GM11168 (cell line): ENCODE results near the gene KCNG2.
"Not testable (repeated sequence)": the region's sequence is repeated elsewhere in the genome, so short reads cannot be mapped to it uniquely, and the experiment has no call there.

Source experiments
- in situ Hi-C: fragments of 300-500 bp; cut with MboI; formaldehyde crosslinking; loops from one replicate; pipeline ENCODE4 v1.12.0; 2022; ENCODE audit warnings: low sequenced_read_pairs; ENCODE audit not compliant: unreplicated experiment

KCNG2 gene, protein sequence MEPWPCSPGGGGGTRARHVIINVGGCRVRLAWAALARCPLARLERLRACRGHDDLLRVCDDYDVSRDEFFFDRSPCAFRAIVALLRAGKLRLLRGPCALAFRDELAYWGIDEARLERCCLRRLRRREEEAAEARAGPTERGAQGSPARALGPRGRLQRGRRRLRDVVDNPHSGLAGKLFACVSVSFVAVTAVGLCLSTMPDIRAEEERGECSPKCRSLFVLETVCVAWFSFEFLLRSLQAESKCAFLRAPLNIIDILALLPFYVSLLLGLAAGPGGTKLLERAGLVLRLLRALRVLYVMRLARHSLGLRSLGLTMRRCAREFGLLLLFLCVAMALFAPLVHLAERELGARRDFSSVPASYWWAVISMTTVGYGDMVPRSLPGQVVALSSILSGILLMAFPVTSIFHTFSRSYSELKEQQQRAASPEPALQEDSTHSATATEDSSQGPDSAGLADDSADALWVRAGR

DNA sequence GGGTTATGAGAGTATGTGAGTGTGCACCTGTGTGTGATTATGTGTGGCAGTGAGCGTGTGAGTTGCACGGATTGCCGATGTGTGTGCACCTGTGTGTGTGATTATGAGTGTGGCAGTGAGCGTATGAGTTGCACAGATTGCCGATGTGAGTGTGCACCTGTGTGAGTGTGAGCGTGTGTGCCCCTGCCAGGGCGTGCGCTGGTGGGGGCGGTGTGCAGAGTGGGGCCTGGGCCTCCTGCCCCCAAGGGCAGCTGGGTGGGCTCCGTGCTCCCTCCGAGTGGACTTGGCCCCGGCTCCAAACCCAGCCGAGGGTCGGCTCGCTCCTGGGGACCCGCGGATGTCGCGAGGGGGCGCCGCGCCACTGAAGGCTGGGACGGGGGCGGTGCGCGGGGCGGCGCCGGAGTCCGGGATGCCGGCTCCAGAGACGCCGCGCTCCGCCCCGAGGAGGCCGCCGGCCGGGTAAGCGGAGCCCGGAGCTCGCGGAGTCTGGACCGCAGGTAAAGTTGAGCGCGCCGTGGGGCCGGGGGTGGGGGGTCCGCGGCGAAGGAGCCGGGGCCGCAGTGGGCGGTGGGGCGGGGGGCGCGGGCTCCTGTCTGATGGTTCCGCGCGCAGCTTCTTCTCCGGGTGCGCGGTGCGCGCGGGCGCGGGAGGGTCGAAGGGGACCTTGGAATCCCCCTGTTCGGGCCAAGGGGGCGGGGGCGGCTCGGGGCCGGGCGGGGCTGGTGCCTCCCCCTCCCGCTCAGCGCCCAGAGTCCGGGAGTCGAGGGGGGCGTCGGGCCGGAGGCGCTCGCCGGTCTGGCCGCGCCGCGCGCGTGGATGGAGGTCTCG is at the start of gene KCNG2:
TSS of gene KCNG2 (plus strand) at position 421 of the 828 bp plus-strand sequence. CDS start 65,730 bp downstream, outside the sequence.
- in situ Hi-C loops = no loop called here

DNA sequence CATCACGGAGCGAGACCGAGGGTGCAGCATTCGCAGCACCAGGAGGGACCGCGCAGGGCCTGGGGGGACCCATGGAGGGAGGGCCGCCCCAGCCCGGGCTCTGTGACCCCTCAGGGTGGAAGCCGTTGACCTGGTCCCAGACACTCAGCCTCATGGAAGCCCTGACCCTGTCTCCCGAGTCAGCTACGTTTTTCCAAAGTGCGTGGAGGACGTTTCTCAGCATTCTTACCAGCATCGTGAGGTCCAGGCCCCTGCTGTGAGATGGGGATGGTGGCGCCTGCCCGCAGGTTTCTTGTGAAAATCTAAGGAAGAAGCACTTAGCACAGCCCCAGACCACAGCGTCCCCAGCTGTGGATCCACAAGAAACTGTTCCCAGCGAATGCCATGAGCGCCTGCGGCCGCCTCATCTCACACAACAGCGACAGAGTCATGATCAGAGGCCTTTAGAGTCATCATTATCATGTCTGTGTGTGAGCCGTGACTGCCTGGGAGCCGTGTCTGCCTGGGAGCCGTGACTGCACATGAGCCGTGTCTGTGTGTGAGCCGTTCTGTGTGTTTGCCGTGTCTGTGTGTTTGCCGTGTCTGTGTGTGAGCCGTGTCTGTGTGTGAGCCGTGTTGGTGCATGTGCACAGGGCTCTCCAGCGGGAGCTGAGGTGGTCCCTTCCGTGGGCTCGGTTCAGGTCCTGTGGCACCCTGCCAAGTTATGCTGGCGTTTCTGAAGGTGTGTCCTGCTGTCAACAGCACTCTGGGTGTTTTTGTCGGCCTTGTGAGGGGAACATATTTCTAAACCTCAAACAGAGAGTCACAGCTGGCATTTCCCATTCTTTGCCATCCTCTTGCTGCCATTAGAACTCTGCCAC is 49.2 kb upstream of the KCNG2 start:
- in situ Hi-C loops = no loop called here

DNA sequence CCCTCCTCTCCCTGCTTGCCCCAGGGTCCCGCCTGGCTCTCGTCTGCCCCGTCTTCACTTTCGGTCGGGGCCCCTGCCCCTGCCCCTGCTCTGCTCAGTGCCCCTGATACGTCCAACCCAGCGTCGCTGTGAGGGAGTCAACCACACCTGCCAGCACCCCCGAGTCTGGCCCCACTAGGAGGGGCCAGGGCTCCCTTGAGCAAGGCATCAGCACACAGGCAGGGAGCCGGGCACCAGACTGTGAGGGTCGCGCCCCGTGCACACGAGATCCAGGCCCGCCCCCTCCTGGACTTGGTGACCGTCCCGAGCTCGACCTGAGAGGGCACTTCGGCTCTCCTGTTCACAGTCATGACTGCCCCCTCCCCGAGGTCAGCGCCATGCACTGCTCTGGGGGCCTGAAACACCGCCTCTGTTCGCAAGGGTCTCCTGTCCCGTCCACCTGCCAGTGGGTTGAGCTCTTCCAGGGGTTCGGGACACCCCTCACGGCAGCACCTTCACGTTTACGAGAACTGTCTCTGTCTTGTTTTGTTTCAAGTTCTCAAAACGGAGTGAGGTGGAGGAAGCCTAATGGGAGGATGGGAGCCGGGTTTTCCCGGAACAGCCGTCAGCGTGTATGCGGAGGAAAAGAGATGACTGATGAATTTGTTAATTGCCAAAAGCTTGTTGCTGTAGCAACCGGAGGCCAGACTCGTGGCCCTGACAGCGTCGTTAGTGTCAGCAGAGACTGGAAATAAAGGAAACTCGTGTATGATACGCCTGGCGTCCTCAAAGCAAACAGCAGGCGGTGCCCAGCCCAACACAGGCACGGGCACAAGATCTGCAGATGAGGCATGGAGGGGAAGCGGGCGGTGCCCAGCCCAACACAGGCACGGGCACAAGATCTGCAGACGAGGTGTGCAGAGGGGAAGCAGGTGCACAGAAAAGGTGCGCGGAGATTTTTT is 48.2 kb upstream of the KCNG2 start:
- in situ Hi-C loops = no loop called here

DNA sequence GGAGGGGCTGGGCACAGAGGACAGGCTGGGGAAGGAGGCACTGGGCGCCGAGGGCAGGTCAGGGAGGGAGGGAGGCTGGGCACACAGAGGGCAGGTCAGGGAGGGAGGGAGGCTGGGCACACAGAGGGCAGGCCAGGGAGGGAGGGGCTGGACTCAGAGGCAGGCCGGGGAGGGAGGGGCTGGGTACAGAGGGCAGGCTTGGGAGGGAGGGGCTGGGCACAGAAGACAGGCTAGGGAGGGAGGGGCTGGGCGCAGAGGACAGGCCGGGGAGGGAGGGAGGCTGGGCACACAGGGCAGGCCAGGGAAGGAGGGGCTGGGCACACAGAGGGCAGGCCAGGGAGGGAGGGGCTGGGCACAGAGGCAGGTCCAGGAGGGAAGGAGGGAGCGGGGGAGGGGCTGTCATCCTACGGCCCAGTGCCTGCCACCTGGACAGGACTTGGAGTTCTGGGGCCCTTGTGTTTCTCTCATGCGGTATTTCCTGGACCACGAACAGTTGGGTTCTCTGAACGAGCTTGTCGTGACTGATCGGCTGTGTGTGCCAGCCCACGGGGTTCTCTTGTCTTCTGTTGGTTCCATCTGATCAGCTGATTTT is 46.7 kb upstream of the KCNG2 start:
- in situ Hi-C loops = no loop called here

DNA sequence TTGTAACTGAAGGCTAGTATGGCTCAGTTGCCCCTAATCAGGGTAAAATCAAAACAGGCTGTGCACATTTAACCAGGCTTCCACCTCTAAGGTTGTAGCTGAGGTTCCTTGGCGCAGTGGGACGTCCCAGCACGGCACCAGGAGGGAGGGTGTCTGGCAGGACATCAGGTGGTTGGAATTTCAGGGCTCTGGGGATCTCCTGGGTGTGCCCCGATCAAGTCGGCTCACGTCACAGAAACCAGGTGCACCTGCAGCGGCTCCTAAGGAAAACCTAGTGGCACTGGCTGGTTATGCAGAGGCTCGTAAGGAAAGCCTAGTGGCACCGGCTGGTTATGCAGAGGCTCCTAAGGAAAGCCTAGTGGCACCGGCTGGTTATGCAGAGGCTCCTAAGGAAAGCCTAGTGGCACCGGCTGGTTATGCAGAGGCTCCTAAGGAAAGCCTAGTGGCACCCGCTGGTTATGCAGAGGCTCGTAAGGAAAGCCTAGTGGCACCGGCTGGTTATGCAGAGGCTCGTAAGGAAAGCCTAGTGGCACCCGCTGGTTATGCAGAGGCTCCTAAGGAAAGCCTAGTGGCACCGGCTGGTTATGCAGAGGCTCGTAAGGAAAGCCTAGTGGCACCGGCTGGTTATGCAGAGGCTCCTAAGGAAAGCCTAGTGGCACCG is 45.7 kb upstream of the KCNG2 start:
- in situ Hi-C loops = not testable (repeated sequence)

DNA sequence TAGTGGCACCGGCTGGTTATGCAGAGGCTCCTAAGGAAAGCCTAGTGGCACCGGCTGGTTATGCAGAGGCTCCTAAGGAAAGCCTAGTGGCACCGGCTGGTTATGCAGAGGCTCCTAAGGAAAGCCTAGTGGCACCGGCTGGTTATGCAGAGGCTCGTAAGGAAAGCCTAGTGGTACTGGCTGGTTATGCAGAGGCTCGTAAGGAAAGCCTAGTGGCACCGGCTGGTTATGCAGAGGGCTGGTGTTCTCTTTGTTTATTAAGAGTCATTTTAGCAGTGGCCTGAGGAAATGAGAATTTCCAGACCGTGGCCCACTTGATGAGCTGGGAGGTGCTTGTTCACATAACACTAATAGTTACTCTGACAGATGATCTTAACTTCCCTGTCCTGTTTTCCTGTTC is 44.8 kb upstream of the KCNG2 start:
- in situ Hi-C loops = not testable (repeated sequence)

DNA sequence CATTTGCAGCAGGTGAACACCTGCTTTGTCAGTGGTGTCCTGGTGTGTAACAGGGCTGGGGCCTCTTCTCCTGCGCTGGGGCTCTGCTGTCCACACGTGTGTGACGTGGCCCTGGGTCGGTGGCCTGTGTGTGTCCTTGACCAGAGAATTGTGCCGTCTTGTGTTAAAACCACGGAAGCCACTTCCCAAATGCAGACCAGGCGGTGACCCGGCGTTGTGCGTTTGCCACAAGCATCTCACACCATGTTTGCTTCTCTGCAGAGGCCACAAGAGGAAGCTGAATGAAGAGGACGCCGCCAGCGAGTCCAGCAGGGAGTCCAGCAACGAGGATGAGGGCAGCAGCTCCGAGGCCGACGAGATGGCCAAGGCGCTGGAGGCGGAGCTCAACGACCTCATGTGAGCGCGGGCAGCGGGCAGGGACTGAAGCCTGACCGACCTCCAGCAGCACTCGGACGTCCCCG is 44.3 kb upstream of the KCNG2 start:
- in situ Hi-C loops = no loop called here

DNA sequence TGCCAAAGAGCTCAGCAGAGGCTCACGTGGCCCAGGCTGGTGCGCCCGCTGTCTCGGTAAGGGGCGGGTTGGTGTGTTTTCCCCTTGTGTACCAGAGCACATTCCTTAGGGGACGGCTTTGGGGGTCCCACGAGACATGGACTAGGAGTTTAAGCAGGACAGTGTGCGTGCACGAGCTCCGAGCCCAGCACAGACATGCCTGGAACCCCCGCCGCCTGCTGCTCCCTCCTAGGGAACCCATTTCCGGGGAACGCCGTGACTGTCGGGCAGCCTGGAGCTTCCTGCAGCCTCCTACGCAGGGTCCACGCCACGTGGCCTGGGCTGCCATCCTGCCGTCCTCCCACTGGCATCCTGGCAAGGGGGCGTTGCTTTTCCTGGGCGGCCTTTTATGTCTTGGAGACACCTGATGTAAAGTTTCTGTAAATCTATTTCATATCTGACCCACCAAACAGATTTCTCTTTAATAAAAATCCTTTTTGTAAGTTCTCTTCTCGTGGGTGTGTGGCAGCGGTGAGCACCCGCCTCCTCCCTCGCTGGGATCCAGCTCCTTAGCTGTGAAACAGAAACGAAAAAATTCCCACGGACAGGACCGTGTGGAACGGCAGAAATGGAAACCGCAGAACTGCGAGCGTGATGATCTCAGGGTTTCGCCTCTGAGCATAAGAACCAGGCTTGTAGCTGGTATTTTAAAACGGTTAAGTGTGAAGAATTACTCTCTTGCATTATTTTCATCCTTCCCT is 43.5 kb upstream of the KCNG2 start:
- in situ Hi-C loops = no loop called here

DNA sequence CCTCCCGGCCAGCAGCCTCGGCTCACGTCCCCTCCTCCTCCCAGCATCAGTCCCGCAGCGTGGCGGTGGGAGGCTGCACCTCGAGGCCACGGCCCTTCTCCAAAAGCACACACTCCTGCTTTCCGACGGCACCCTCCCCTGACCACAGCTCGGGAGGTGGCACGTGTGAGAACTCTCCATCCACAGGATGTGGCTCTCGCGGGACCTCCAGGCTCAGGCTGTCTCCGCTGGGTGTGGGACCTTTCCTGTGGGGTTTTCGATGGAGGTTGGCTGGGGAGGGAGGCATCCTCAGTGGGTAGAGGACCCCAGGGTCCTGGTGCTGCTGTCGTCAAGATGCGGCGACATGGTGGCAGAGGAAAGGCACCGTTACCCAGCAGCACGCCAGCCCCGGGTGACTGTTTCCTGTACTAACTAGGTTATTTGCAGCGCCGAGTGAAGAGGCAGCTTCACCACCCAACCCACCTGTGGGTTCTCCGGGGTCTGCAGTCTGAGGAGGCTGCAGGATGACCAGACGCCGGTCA is 42.8 kb upstream of the KCNG2 start:
- in situ Hi-C loops = no loop called here

DNA sequence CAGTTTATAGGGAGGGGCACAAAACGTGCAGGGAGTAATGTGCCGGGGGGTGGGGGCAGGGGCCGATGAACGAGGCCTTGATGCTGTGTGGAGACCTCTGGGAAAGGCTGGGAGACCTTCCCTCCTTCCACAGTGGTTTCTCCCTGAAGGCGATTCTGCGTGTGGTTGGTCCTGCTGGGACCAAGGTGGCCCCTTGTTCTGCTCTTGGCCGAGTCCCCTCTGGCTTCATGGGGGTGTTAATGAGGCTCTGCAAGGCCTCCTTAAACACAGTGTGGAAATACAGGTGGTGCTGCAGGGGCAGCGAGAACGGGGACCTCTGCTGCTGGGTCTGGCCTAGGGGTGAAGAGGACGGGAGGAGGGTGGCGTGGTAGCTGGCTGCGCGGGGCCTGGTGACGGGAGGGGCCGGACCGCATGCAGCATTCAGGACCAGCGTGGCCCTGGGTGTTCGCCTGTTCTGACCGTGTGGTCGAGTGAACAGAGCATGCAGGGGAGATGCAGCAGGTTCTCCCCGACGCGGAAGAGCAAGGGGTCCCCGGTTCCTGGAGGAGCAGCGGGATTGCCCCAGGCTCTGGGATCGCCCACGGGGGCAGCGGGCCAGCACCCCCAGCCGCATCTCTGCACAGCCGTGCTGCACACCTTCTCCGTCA is 42.1 kb upstream of the KCNG2 start:
- in situ Hi-C loops = no loop called here

DNA sequence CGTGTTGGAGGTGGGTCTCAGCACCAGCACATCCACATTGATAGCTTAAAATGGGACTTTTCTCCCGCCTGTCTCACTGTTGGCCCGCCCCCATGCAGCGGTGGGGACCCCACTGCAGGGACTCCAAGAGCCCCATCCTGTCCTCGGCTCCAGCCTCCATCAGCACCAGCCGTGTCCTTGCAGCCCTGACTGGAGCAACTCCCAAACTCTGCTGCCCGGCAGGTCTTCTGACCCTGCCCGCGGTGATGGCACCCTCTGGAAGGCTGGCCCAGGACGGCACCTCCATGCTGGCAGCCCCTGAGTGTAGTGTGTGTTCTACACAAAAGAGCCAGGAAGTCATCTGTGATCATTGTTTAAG is 41.6 kb upstream of the KCNG2 start:
- in situ Hi-C loops = no loop called here

DNA sequence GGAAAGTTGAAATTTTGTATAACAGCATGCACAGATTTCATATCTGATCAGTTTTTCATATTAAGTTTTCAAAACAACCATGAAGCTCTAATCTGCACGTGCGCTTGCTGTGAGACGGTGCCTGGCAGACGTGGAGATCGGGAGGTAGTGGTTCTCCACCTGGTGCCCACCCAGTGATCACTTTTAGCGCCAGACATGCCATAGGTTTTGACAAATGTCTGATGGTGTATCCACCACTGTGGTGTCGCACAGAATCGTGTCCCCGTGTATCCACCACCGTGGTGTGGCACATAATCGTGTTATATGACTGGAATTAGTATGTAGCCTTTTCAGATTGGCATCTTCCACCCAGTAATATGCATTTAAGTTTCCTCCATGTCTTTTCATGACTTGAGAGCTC is 40.9 kb upstream of the KCNG2 start:
- in situ Hi-C loops = no loop called here

DNA sequence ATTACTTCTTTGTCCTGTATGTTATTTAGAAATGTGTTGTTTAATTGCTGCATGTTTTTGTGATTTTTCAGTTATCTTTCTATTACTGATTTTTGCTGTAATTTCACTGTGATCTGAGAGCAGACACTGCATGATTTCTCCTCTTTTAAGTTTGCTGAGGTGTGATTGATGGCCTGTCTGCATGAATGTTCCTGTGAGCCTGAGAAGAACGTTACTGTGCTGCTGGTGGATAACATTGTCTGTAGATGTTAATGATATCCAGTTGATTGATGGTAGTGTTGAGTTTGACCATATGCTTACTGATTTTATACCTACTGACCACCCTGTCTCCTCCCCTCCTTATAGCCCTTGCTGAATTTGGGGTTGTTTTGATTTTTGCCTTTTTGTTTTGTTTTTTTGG is 37.4 kb upstream of the KCNG2 start:
- in situ Hi-C loops = no loop called here

DNA sequence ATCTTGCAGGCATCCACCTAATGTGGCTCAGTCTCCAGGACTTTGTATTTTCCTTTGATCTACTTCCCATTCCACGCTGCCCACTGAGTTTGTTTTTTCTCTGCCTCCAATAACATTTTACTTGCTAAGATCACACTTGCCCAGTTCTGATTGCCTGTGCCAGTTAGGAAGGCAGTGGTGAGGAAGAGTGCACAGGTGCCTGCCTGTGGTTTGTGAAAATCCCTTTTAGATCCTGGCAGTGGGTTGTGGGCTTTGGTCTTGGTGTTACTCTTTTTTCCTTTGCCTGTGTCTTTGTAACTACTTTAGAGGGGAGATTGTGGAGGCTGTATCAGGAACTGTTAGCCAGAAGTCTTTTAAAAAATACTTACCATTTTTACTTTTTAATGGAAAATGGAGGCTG is 36.9 kb upstream of the KCNG2 start:
- in situ Hi-C loops = no loop called here

DNA sequence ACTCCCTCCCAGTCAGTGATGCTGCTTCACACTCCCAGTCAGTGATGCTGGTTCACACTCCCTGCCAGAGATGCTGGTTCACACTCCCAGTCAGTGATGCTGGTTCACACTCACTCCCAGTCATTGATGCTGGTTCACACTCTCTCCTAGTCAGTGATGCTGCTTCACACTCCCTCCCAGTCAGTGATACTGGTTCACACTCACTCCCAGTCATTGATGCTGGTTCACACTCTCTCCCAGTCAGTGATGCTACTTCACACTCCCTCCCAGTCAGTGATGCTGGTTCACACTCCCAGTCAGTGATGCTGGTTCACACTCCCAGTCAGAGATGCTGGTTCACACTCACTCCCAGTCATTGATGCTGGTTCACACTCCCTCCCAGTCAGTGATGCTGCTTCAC is 34.3 kb upstream of the KCNG2 start:
- in situ Hi-C loops = no loop called here

DNA sequence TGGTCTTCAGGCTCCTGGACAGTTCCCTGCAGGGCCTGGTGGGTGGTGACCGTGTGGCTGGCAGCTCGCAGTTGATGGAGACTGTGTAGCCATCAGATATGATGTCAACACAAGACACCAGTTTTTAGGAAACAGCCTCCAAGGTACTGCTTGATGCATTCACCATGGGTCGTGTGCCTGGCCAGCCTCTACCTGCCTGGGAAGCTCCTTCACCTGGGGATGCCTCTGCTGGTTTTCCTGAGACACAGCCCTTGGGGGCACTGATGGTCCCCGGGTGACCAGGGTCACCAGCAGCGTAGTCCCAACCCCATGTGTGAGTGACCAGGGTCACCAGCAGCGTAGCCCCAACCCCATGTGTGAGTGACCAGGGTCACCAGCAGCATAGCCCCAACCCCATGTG is 33.6 kb upstream of the KCNG2 start:
- in situ Hi-C loops = no loop called here
